Measurements from ENCODE around the gene DNAH11.

DNA sequence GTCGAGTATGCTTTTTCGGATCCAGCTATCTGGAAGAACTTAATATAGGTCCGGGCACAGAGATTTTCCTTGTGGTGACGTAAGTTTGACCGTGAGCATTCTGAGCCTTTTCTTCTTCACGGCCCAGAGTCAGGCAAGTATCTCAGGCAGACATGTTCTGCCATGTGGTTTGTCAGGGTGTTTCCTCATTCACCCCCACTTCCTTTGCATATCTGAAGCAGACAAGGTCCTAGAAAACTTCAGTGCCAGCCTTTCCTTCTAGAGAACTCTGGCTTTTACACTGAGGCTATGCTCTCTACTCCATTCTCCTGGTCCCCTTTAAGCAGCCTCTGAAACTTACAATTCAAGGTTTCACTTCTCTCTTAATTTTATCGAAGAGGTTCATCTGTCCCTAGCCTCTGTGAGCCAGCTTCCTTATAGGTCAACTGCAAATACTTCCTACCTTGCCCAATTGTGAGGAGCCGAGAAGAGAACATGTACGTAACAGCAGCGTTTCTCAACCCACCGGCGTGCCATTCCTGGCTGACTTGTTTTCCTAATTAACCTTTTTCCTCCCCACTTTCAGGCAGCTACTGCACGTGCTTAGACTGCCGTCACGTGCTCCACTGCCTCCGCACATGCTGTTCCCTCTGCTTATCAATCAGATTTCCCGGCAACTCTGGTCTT, 355.6 kb downstream of the DNAH11 start:
- TF ChIP-seq, protein P1, sequence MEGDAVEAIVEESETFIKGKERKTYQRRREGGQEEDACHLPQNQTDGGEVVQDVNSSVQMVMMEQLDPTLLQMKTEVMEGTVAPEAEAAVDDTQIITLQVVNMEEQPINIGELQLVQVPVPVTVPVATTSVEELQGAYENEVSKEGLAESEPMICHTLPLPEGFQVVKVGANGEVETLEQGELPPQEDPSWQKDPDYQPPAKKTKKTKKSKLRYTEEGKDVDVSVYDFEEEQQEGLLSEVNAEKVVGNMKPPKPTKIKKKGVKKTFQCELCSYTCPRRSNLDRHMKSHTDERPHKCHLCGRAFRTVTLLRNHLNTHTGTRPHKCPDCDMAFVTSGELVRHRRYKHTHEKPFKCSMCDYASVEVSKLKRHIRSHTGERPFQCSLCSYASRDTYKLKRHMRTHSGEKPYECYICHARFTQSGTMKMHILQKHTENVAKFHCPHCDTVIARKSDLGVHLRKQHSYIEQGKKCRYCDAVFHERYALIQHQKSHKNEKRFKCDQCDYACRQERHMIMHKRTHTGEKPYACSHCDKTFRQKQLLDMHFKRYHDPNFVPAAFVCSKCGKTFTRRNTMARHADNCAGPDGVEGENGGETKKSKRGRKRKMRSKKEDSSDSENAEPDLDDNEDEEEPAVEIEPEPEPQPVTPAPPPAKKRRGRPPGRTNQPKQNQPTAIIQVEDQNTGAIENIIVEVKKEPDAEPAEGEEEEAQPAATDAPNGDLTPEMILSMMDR (conservative IDR thresholded peaks at IDR 0.05): no peak
- TF ChIP-seq ZFX (IDR thresholded peaks at IDR 0.05): no peak

Measured in C4-2B (cell line).